HG02588 (cell line): ENCODE measurements around the gene TEAD4.
"Not testable (repeated sequence)": the region's sequence is repeated elsewhere in the genome, so short reads cannot be mapped to it uniquely, and the experiment has no call there.

Experiments used
- ATAC-seq: cut with Tn5 transposase; IDR thresholded peaks from one replicate; pipeline ENCODE4 v1.9.1; 2021; ENCODE audit warnings: mild to moderate bottlenecking, moderate library complexity; ENCODE audit not compliant: unreplicated experiment

Gene TEAD4

DNA sequence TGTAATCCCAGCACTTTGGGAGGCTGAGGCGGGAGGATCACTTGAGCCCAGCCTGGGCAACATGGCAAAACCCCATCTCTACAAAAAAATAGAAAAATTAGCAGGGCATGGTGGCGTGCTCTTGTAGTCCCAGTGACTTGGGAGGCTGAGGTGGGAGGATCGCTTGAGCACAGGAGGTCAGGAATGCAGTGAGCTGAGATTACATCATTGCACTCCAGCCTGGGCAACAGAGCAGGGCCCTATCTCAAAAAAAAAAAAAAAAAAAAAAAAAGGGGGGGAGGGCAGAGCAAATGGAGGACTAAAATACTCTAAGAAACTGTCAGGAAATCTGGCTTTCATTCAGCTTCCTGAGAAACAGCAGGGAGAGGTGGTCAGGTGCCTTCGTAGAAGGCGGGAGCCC is 86.3 kb downstream of the TEAD4 start:
- ATAC-seq, result no peak

DNA sequence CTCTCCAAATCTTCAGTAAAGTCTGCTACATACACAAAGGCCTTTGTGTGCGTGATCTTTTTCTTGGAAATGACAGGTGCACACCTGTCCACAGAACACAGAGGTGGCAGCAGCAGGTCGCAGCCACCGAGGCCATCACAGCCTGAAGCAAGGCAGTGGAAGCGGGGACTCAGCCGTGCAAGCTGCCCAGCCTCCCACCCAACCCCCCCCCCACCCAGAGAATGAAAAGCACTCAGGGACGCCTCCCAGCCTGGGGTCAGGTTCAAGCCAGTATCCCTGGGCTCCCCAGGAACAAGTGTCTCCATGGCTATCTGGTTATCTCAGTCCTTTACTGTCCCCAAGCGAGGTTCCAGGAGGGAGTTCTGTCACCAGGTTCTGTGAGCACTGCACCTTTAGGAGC is 86.8 kb downstream of the TEAD4 start:
- ATAC-seq, result no peak

DNA sequence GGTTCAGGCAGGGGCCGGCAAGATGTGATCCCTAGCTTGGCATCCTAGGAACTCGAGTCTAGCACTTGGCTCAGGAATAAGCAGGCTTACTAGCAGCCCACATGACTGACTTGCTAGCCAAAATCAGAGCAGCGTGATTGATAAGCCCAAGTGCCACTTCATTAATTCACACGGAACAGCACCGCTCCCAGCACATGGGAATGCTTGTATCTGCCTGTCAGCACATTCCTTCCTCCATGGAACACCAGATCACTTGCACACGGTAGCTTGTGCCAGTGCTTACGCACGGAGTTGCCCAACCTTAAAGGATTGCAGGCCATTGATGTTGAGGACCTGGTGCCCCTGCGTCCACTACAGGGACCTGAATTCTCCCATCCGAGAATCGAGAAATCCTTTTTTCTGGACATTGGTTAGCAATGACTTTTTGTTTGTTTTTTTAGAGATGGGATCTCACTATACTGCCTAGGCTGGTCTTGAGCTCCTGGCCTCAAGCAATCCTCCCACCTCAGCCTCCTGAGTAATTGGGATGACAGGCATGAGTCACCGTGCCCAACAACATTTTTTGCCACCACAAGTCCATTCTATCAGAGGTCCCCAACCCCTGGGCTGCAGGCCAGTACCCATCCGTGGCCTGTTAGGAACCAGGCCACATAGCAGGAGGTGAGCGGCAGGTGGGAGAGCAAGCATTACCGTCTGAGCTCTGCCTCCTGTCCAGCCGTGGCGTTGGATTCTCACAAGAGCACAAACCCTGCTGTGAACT is 87.4 kb downstream of the TEAD4 start:
- ATAC-seq, result no peak

DNA sequence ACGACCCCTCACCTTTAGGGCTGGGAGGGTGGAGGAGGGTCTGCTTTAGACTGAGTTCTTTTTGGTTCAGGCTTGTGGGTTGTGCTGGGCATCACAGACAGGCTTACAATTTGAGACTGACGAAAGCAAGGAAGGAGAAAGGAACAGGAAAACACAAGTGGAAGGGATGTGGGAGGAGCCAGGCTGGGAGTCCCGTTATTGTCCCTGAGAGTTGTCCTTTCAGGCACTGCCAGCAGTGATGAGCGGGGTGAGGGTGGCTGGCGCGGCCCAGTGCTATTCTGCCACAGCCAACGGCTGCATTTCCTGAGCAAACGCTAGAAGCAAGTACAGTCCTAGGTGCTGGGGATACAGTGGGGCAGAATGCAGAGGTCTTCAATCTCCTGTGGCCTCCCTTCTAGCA is 88.8 kb downstream of the TEAD4 start:
- ATAC-seq, result no peak

DNA sequence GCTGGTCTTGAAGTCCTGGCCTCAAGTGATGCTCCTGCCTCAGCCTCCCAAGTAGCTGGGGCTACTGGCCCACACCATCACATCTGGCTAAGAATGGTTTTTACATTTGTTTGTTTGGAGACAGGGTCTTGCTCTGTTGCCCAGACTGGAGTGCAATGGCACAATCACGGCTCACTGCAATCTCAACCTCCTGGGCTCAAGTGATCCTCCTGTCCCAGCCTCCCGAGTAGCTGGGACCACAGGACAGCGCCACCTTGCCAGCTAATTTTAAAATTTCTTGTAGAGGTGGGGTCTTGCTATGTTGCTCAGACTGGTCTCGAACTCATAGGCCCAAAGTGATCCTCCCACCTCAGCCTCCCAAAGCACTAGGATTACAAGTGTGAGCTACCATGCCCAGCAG is 89.3 kb downstream of the TEAD4 start:
- no peak for ATAC-seq

DNA sequence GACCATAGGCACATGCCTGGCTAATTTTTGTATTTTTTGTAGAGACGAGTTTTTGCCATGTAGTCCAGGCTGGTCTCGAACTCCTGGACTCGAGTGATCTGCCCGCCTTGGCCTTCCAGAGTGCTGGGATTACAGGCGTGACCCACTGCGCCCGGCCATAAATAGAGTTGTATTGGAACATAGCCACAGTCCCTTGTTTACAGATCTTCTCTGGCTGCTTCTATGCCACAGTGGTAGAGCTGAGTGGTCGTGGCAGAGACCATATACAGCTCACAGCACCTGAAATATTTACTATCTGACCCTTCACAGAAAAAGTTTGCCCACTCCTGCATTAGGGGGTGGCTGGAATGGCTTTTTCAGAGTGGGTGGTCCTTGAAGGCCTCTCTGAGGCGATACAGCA is 90.0 kb downstream of the TEAD4 start:
- ATAC-seq, result no peak

DNA sequence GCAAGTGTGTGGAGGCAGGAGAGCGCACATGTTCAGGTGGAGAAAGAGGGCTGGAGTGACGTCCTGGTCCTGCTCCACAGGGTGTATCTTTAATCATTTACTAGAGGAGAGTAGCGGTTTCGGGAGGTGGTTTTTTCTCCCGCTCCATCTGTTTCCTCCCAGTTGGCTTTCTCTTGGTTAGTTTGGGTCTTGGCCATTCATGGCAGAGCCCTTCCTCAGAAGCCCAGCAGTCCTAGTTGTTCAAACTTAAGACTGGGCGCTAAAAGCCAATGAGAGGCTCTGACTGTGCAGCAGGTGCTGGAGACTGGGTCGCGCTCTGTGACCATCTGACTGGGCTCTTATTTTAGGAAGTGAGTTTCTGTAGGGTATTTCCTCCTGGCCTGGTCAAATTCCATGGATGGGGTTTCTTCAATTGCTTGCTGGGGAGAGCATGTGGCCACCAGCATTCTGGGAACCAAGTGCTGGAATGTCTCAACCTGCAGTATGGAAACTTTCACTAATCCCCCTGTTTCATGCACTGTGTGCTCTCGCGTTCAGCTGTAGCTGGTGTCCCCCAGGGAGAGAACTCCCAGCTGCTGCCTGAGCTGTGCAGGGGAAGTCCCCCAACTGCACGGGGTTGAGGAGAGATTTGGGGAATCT is 90.5 kb downstream of the TEAD4 start:
- no peak for ATAC-seq

DNA sequence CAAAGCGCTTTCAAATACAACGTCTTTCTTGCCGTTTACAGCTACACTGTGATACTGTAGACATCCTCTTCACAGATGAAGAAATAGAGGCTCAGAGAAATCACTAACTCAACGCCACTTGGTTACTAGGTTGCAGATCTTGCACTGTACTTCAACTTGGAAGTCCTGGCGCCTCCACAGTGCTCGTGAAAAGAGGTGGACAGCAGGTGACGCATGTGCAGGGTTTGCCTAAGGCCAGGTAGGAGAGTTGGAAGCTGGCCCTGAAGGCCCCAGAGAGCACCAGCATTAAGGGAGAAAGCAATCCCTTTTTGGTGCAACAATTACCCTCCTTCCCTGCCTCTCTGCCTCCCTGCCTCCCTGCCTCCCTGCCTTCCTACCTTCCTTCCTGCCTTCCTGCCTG is 95.2 kb downstream of the TEAD4 start:
- ATAC-seq, result no peak

DNA sequence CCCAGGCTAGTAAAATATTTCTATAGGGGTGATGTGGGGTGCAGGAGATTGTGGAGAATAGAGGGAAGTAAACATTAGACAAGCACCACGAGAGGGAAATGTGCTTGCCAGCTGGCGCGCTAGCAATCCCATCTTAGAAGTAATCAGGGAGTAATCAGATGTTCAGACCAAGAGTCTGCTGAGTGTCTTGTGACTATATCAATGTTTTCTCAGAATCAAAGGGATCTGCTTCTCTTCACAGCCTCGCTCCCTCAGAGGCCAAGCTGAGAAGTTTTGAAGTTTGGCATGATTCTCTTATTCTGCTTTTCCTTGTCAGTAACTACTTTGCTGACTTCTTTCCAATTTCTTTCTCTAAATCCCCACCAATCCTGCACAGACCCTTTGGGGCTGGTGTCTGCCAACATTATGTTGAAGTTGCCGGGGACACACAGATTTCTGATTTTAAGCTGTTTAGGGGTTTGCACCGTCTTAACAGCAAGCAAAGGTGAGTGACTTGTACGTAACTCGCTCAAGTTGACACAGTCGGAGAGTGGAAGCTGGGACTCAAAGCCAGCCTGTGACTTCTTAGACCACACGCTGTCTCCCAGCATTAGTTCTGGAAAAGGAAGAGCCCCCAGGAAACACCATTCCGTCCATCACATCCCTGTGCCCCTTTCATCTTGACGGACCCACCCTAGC is 96.0 kb downstream of the TEAD4 start:
- no peak for ATAC-seq

DNA sequence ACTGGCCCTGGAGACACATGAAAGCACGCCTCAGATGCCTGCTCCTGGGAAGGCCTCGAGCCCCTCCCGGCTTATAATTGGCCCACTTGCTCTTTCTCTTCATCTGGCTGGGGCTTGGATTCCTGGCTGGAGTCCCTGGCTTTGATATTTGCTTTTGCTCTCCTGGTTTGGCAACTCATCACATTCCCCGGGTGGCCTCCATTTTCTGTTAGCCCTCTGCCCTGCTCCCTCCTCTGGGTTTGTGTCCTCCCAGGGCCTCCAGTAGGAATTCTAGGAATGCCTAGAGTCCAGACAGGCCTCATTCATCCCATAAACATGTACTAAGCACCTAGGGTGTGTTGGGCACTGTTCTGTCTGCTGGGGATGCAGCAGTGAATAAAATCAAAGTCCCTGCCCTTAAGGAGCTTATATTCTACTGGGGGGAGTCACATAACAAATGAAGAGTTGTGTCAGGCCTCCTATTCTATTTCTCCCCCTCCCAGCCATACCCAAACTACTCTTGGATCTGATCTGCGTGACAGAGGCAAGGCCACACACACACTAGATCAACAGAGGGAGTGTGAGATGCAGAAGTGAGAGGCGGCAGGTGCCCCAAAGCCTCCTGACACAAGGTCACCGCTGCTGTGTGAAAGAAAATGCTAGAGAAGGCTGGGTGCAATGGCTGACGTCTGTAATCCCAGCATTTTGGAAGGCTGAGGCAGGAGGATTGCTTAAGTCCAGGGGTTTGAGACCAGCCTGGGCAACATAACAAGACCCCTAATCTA is 96.7 kb downstream of the TEAD4 start:
- ATAC-seq, result no peak

DNA sequence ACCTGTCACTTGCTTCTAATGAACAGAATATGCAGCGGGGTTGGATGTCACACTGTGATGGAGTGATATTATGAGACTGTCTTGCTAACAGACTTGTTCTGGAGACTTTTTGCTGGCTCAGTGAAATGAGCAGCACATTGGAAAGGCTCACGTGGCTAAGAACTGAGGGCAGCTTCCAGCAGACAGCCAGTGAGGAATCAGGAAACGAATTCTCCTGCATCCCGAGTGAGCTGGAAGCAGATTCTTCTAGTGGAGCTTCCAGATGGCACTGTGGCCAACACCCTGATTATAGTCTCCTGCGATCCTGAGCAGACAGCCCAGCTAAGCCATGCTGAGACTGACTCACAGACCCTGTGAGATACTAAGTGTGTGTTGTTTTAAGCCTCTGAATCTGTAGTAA is 101.9 kb downstream of the TEAD4 start:
- ATAC-seq, result no peak

DNA sequence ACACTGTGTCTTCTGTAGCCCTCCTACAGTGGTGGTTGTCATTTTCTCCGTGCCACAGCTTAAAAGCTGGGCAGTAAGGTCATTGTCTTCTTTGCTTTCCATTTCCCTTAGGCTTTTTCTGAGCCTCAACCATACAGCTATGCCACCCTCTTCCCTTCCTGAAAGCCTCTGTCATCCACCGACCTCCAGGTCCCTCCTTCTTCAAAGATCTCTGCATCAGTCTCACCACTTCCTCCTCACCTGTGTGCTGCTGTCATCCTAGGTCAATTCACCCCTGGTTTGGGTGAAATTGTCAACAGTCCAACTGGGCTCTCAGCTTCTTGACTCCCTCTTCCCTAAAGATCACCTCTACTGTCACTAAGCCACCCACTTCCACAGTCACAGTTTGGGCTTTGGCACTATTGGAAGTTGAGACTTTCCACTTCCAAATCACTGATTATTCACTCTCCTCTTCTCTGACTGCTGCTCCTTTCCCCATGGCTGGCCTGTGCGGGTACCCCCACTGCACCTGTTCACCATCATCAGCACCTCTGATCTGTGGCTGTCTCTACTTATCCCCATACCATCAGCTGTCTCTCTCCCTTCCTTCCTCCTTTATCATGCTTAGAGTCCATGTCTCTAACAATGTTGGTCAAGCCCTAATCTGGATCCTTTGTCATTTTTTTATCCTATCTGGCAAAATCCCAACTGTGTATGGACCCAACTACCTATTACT is 102.5 kb downstream of the TEAD4 start:
- ATAC-seq, result no peak

DNA sequence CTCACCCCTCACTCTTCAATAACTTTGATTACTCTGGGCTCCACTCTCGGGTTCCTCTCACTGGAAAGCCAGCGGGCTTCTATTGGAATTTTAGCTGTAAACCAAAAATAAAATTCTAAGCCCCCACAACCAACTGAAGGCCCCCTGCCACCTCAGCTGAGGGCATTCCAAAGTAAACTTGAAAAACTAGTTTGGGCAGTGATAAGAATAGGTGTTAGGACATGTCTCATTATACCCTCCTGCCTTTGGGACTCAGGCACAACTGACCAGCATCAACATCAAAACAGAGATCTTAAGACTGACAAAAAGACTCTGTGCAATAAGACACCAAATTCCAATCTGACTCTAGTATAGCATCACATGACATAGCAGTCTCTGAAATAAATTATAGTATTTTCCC is 106.1 kb downstream of the TEAD4 start:
- no peak for ATAC-seq

DNA sequence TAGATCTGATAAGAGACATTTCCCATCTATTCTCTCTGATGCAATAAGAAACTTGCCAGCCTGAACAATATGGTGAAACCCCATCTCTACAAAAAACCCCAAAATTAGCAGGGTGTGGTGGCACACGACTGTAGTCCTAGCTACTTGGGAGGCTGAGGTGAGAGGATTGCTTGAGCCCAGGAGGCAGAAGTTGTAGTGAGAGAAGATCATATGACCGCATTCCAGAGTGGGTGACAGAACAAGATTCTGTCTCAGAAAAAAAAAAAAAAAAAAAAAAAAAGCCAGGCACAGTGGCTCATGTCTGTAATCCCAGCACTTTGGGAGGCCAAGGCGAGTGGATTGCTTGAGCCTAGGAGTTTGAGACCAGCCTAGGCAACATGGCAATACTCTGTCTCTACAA is 106.6 kb downstream of the TEAD4 start:
- ATAC-seq, result not testable (repeated sequence)

DNA sequence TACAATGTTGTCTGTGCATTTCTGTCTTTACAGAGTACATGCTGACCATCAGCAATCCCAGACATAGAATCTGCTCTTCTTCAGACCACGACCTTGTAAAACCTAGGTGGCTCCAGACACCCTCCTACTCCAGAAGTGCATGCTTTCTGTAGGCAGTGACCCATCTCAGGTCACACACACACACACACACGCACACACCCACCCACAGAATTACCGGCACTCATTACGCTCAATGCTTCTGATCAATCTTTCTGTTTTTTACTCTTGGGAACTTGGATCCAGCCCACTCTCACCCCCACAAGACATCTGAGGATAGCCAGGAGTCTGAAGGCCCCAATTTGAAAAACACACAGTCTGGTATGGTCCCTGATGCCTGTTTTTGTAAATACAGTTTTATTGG is 110.5 kb downstream of the TEAD4 start:
- no peak for ATAC-seq

DNA sequence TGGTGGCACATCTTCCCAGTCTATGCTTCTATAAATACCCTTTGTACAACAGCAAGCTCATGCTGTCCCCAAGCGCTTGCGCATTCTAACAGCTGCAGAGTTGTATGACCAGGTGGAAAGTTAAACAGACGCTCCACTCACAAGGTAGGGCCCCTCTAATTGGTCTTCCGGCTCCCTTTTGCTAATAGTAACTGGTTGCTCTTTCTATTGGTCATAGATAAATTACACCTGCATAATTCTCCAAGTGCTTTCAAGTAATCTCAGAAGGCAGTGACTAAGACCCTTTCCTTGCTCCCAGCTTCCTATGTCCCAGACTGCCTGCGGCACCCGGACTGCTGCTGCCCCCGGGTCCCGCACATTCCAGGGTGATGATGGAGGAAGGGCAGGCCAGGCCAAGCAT is 111.9 kb downstream of the TEAD4 start:
- ATAC-seq, result no peak

DNA sequence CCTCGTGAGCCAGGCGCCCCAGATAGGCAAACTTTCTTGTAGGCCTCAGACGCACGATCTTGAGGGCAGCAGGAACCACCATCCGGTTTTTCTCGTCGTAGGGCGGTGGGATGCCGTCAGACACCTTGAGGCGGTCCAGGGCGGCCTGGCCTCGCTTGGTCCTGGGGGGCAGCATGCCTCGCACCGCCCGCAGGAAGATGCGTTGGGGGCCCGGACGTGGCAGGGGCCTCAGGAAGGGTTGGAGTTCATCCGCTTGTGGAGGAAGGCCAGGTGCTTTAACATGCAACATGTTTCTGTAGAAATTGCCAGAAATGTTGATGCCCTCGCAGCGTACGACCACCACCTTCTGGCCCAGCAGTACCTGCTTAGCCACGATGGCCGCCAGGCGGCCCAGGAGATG is 112.5 kb downstream of the TEAD4 start:
- no peak for ATAC-seq

DNA sequence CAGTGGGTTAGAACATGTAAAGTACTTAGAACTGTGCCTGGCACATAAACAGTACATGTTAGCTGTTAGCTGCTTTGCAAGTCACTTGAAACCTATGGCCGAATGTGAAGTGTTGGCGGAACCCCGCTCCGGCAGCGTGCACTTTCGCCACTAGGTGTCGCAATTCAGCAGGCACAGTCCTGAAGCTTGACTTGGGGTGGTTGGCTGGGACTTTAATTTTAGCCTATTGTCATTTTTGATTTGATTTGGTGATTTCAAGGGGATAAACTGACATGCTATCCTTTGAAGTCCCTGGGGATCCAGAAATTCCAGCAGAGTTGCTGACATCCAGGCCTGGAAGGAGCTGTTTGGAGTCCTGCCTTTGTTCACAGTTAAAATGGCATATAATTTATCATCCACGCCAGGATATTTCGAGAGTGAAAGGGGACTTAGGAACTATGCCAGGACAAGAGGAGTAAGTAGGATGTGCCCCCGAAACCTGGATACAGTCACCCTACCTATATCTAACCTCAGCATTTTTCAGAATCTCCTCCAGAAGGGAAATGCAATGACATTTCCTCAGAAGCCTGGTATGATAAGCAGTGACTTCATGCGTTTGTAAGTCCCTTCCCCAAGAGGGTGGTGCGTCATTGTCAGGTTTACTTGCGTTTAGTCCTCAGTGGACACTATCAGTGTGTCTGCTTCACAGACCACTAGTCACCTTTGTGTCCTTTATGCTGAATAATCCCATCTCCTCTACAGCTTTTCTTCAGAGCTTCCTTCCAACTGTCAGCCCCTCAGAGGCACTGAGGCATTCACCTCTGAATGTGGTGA is 114.4 kb downstream of the TEAD4 start:
- ATAC-seq, result no peak

DNA sequence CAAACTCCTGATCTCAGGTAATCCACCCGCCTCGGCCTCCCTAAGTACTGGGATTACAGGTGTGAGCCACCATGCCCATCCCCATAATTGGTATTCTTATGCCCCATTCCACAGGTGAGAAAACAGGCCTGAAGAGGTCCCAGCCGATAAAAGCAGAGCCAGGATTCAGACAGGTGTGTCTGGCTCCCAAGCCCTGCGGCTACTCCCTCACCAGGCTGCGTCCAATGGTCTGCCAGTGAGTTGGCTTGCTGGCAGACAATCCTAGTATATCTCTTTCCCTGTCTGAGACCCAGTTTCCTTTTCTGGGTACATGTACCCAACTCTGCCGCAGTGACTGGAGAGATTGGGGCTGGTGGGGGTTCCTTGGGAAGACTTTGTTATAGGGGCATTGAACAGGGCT is 116.1 kb downstream of the TEAD4 start:
- ATAC-seq, result no peak
